ENCODE measurements around the gene TMEFF2.

TMEFF2 gene

GRCh38 chr2:191945623-191946022 is 249.1 kb downstream of the TMEFF2 start:
- H3K4me3 ChIP-seq (ENCODE audit: low read depth, low read length), result no peak overlapping the region
- TF ChIP-seq POLR2A (IDR thresholded peaks at IDR 0.05; ENCODE audit: extremely low read depth, insufficient read length) (no peak), MYC (IDR thresholded peaks at IDR 0.05; ENCODE audit: low read depth, low read length) (no peak), MAX (IDR thresholded peaks at IDR 0.05; ENCODE audit: low read depth, low read length) (no peak), CTCF (IDR thresholded peaks at IDR 0.05; ENCODE audit: low read depth, low read length) (no peak)
- DNase-seq (ENCODE audit: low read depth), result no peak

GRCh38 chr2:191942739-191943103 is 252.0 kb downstream of the TMEFF2 start:
- DNase-seq (ENCODE audit: low read depth), result no peak
- TF ChIP-seq POLR2A (IDR thresholded peaks at IDR 0.05; ENCODE audit: extremely low read depth, insufficient read length), result no peak
- no peak for TF ChIP-seq MYC (IDR thresholded peaks at IDR 0.05; ENCODE audit: low read depth, low read length)
- no peak for TF ChIP-seq CTCF (IDR thresholded peaks at IDR 0.05; ENCODE audit: low read depth, low read length)
- TF ChIP-seq MAX (IDR thresholded peaks at IDR 0.05; ENCODE audit: low read depth, low read length), result no peak
- H3K4me3 ChIP-seq (ENCODE audit: low read depth, low read length), result no peak overlapping the region

GRCh38 chr2:191942090-191942738 is 252.5 kb downstream of the TMEFF2 start:
- no peak overlapping the region for H3K4me3 ChIP-seq (ENCODE audit: low read depth, low read length)

GRCh38 chr2:191941376-191941929 is 253.3 kb downstream of the TMEFF2 start:
- TF ChIP-seq POLR2A (IDR thresholded peaks at IDR 0.05; ENCODE audit: extremely low read depth, insufficient read length), result no peak
- no peak for TF ChIP-seq MYC (IDR thresholded peaks at IDR 0.05; ENCODE audit: low read depth, low read length)
- TF ChIP-seq CTCF (IDR thresholded peaks at IDR 0.05; ENCODE audit: low read depth, low read length), result no peak
- no peak for TF ChIP-seq MAX (IDR thresholded peaks at IDR 0.05; ENCODE audit: low read depth, low read length)
- H3K4me3 ChIP-seq (ENCODE audit: low read depth, low read length), result no peak overlapping the region
- DNase-seq (ENCODE audit: low read depth), result no peak

More at GRCh38 chr2:191942090-191942738, 252.5 kb downstream of the TMEFF2 start:
- DNase-seq (ENCODE audit: low read depth), result no peak
- no peak for TF ChIP-seq CTCF (IDR thresholded peaks at IDR 0.05; ENCODE audit: low read depth, low read length)

GRCh38 chr2:191938779-191939178 is 256.0 kb downstream of the TMEFF2 start:
- no peak overlapping the region for H3K4me3 ChIP-seq (ENCODE audit: low read depth, low read length)
- TF ChIP-seq MYC (IDR thresholded peaks at IDR 0.05; ENCODE audit: low read depth, low read length) (no peak), POLR2A (IDR thresholded peaks at IDR 0.05; ENCODE audit: extremely low read depth, insufficient read length) (no peak), CTCF (IDR thresholded peaks at IDR 0.05; ENCODE audit: low read depth, low read length) (no peak), MAX (IDR thresholded peaks at IDR 0.05; ENCODE audit: low read depth, low read length) (no peak)
- no peak for DNase-seq (ENCODE audit: low read depth)

Measured in NB4 (cell line).